NCI-H774 (cell line): ENCODE measurements around the gene HMGXB4.

Experiments
- DNase-seq: peaks from one replicate; lab custom pipeline; 2025; lab: John Stamatoyannopoulos, UW

Gene HMGXB4

GRCh38 chr22:35310556-35311550 lies 53.6 kb downstream of the HMGXB4 start:
- DNase-seq = no peak

- DNase-seq = no peak
These were observed 54.3 kb downstream of the HMGXB4 start for GRCh38 chr22:35311551-35311999.

GRCh38 chr22:35312198-35313059 lies 55.1 kb downstream of the HMGXB4 start:
- DNase-seq = peak; percentile 6

- no peak for DNase-seq
These were observed 56.2 kb downstream of the HMGXB4 start for GRCh38 chr22:35313311-35314121.

- no peak for DNase-seq
These were observed 57.1 kb downstream of the HMGXB4 start for GRCh38 chr22:35314161-35314942.

- no peak for DNase-seq
These were observed 58.0 kb downstream of the HMGXB4 start for GRCh38 chr22:35315141-35315854.

- peak; percentile 29 for DNase-seq
These were observed 58.8 kb downstream of the HMGXB4 start for GRCh38 chr22:35315855-35316745.

- no peak for DNase-seq
These were observed 59.5 kb downstream of the HMGXB4 start for GRCh38 chr22:35316751-35317150.

GRCh38 chr22:35317680-35318290 lies 60.5 kb downstream of the HMGXB4 start:
- DNase-seq = no peak

GRCh38 chr22:35318346-35319215 lies 61.3 kb downstream of the HMGXB4 start:
- no peak for DNase-seq

- no peak for DNase-seq
These were observed 62.1 kb downstream of the HMGXB4 start for GRCh38 chr22:35319244-35319985.

GRCh38 chr22:35322126-35322525 lies 64.8 kb downstream of the HMGXB4 start:
- DNase-seq = no peak

- no peak for DNase-seq
These were observed 65.6 kb downstream of the HMGXB4 start for GRCh38 chr22:35322893-35323292.

- no peak for DNase-seq
These were observed 66.0 kb downstream of the HMGXB4 start for GRCh38 chr22:35323305-35323704.

- no peak for DNase-seq
These were observed 66.8 kb downstream of the HMGXB4 start for GRCh38 chr22:35324067-35324466.

- DNase-seq = no peak
These were observed 67.5 kb downstream of the HMGXB4 start for GRCh38 chr22:35324762-35325161.

GRCh38 chr22:35325209-35325608 lies 67.9 kb downstream of the HMGXB4 start:
- DNase-seq = no peak
